HepG2 (cell line): Measurements from ENCODE around the gene WDCP. TPM values are rescaled to one million over a fixed set of nuclear protein-coding genes. Genes with fewer than 3 reads are reported as not detected.

ENCODE experiments used
- ARNTL ChIP-seq: sonication (generic); formaldehyde crosslinking; IDR thresholded peaks from 2 replicates; pipeline ENCODE4 v1.4.0; 2020; ENCODE audit warnings: mild to moderate bottlenecking, missing genetic modification reagents
- CBFB ChIP-seq: sonication (generic); formaldehyde crosslinking; IDR thresholded peaks from 2 replicates; pipeline ENCODE4 v1.4.0; 2020; ENCODE audit warnings: missing genetic modification reagents
- DR1 ChIP-seq: sonication (generic); formaldehyde crosslinking; IDR thresholded peaks from 2 replicates; pipeline ENCODE4 v1.8.0; 2021; ENCODE audit warnings: mild to moderate bottlenecking, missing genetic modification reagents, inconsistent platforms
- ETV5 ChIP-seq: IDR thresholded peaks from 2 replicates; pipeline ENCODE4 v1.6.1; 2018; ENCODE audit warnings: missing biosample characterization, missing genetic modification reagents, inconsistent platforms, borderline replicate concordance
- GRHL1 ChIP-seq: sonication (generic); formaldehyde crosslinking; conservative IDR thresholded peaks from 2 replicates; pipeline ENCODE4 v1.8.0; 2022; ENCODE audit warnings: missing genetic modification reagents
- HOXA5 ChIP-seq: sonication (generic); formaldehyde crosslinking; IDR thresholded peaks from 2 replicates; pipeline ENCODE4 v1.4.0; 2020; ENCODE audit warnings: missing genetic modification reagents
- KMT2B ChIP-seq: IDR thresholded peaks from 2 replicates; pipeline ENCODE4 v1.6.1; 2016; ENCODE audit warnings: missing genetic modification reagents, missing compliant biosample characterization
- NFIB ChIP-seq: sonication (generic); formaldehyde crosslinking; IDR thresholded peaks from 2 replicates; pipeline ENCODE4 v1.9.0; 2021; ENCODE audit warnings: missing genetic modification reagents, mild to moderate bottlenecking, borderline replicate concordance
- PITX1 ChIP-seq: sonication (generic); formaldehyde crosslinking; IDR thresholded peaks from 2 replicates; pipeline ENCODE4 v1.5.1; 2020; ENCODE audit warnings: mild to moderate bottlenecking, missing genetic modification reagents
- POLR2G ChIP-seq: fragments of 200-400 bp; formaldehyde crosslinking; IDR thresholded peaks from 2 replicates; pipeline ENCODE4 v1.6.1; 2018; ENCODE audit warnings: mild to moderate bottlenecking, low read depth, low read length, moderate library complexity
- RXRA ChIP-seq: sonication (generic); formaldehyde crosslinking; IDR thresholded peaks from 2 replicates; pipeline ENCODE4 v1.5.1; 2020; ENCODE audit warnings: missing genetic modification reagents
- SMAD1 ChIP-seq: sonication (generic); formaldehyde crosslinking; IDR thresholded peaks from 2 replicates; pipeline ENCODE4 v1.4.0; 2020; ENCODE audit warnings: missing genetic modification reagents, low read depth, mild to moderate bottlenecking, borderline replicate concordance
- SRF ChIP-seq: IDR thresholded peaks from 2 replicates; pipeline ENCODE4 v1.6.1; 2011; ENCODE audit warnings: mild to moderate bottlenecking, low read depth, low read length, moderate library complexity
- TBX3 ChIP-seq: fragments of 450-650 bp; IDR thresholded peaks from 2 replicates; pipeline ENCODE4 v1.6.1; 2017; ENCODE audit warnings: antibody characterized with exemption, mild to moderate bottlenecking, inconsistent platforms, borderline replicate concordance
- TEAD3 ChIP-seq: optimal IDR thresholded peaks from 2 replicates; pipeline ENCODE3; 2016; ENCODE audit warnings: borderline replicate concordance
- TSC22D2 ChIP-seq: sonication (generic); formaldehyde crosslinking; IDR thresholded peaks from 2 replicates; pipeline ENCODE4 v1.5.1; 2020; ENCODE audit warnings: missing genetic modification reagents, mild to moderate bottlenecking, borderline replicate concordance
- YEATS2 ChIP-seq: sonication (generic); formaldehyde crosslinking; IDR thresholded peaks from 2 replicates; pipeline ENCODE4 v1.4.0; 2020; ENCODE audit warnings: missing genetic modification reagents, borderline replicate concordance
- ZNF317 ChIP-seq: sonication (generic); formaldehyde crosslinking; IDR thresholded peaks from 2 replicates; pipeline ENCODE4 v1.5.0; 2020; ENCODE audit warnings: mild to moderate bottlenecking, missing genetic modification reagents
- ZNF326 ChIP-seq: sonication (generic); formaldehyde crosslinking; IDR thresholded peaks from 2 replicates; pipeline ENCODE4 v1.4.0; 2020; ENCODE audit warnings: missing genetic modification reagents, borderline replicate concordance
- ZNF333 ChIP-seq: sonication (generic); formaldehyde crosslinking; IDR thresholded peaks from 2 replicates; pipeline ENCODE4 v1.4.0; 2020; ENCODE audit warnings: mild to moderate bottlenecking, missing genetic modification reagents, borderline replicate concordance
- ZNF574 ChIP-seq: sonication (generic); formaldehyde crosslinking; IDR thresholded peaks from 2 replicates; pipeline ENCODE4 v1.4.0; 2020; ENCODE audit warnings: missing genetic modification reagents
- ZNF598 ChIP-seq: sonication (generic); formaldehyde crosslinking; IDR thresholded peaks from 2 replicates; pipeline ENCODE4 v1.5.1; 2020; ENCODE audit warnings: mild to moderate bottlenecking, missing genetic modification reagents, borderline replicate concordance
- ZNF703 ChIP-seq: sonication (generic); formaldehyde crosslinking; IDR thresholded peaks from 2 replicates; pipeline ENCODE4 v1.5.1; 2020; ENCODE audit warnings: missing genetic modification reagents, mild to moderate bottlenecking, moderate library complexity, borderline replicate concordance
- ZUFSP ChIP-seq: sonication (generic); formaldehyde crosslinking; IDR thresholded peaks from 2 replicates; pipeline ENCODE4 v1.9.0; 2021; ENCODE audit warnings: missing genetic modification reagents, mild to moderate bottlenecking, borderline replicate concordance
- polyA plus RNA-seq, 8 experiments: library from polyadenylated mRNA; depleted of rRNA in 3 of 8; stranded (reverse) in 7 of 8; unstranded in 1 of 8; fragments of >200 nt; fragmentation: Illumina TruSeq in 4 of 8; extraction: Trizol in 4 of 8; gene quantifications; 2 replicates each; pipeline versions ENCODE4 v1.2.1 to v1.2.3, GENCODE V29; 2011 to 2016; ENCODE audit warnings: low read depth in 4 of 8, missing spikeins in 1 of 8, mixed read lengths in 1 of 8; ENCODE audit not compliant: insufficient read depth in 1 of 8
- total RNA-seq, 5 experiments: library from RNA; depleted of rRNA; stranded (reverse); fragments of >200 nt; fragmentation: Illumina TruSeq; extraction: Trizol; gene quantifications; 2 replicates each; pipeline ENCODE4 v1.2.3, GENCODE V29; 2016; ENCODE audit warnings: low read depth in 1 of 5

The WDCP gene
- total and polyA plus RNA-seq, 2 of the 13 experiments (the other 11 are each of a cell fraction or from before 2014, with no cell fraction given), result 17.4 to 22.6 TPM

- peak; percentile 64 for TF ChIP-seq DR1 (CRISPR knock-in tag)
- TF ChIP-seq YEATS2 (CRISPR knock-in tag), result peak; percentile 27; the same call in 1 of the 2 replicates
- TF ChIP-seq ZNF317, result peak; percentile 79
- 0 out of 2 replicates have a peak, but pooled peaks have one; percentile 38 for TF ChIP-seq HOXA5
- TF ChIP-seq ZNF703 (CRISPR knock-in tag), result no peak
- TF ChIP-seq ZNF598 (CRISPR knock-in tag), result peak; percentile 62; the same call in 1 of the 2 replicates
- TF ChIP-seq POLR2G, result peak; percentile 80
- TF ChIP-seq ZNF326 (CRISPR knock-in tag), result no peak
- TF ChIP-seq NFIB (CRISPR knock-in tag), result no peak
- 0 out of 2 replicates have a peak, but pooled peaks have one; percentile 68 for TF ChIP-seq SMAD1 (CRISPR knock-in tag)
- TF ChIP-seq ZNF333 (CRISPR knock-in tag), result 0 out of 2 replicates have a peak, but pooled peaks have one; percentile 37
- no peak for TF ChIP-seq GRHL1 (CRISPR knock-in tag)
- TF ChIP-seq KMT2B (CRISPR knock-in tag), result peak; percentile 19
- no peak for TF ChIP-seq TSC22D2
- TF ChIP-seq PITX1 (CRISPR knock-in tag), result no peak
- TF ChIP-seq RXRA (CRISPR knock-in tag), result 0 out of 2 replicates have a peak, but pooled peaks have one; percentile 47
- TF ChIP-seq TEAD3 (CRISPR knock-in tag), result peak; percentile 99
- no peak for TF ChIP-seq CBFB (CRISPR knock-in tag)
- TF ChIP-seq TBX3, result peak; percentile 47; the same call in 1 of the 2 replicates
- TF ChIP-seq SRF, result no peak
- TF ChIP-seq ZNF574, result peak; percentile 59
- TF ChIP-seq ETV5 (CRISPR knock-in tag), result peak; percentile 42; the same call in 1 of the 2 replicates
- TF ChIP-seq ZUFSP (CRISPR knock-in tag), result no peak
- TF ChIP-seq ARNTL, result 0 out of 2 replicates have a peak, but pooled peaks have one; percentile 29
Observed at GRCh38 chr2:24015562-24016375, 31.4 kb downstream of the WDCP start (continued).
